GM18505 (cell line): ENCODE results near the gene POLE.

Experiments
- ATAC-seq: cut with Tn5 transposase; IDR thresholded peaks from one replicate; pipeline ENCODE4 v1.9.1; 2021; ENCODE audit not compliant: unreplicated experiment
- POLR2A ChIP-seq: IDR thresholded peaks from 4 replicates; pipeline ENCODE4 v1.6.1; 2011; ENCODE audit warnings: borderline replicate concordance; ENCODE audit not compliant: insufficient read depth, insufficient read length; ENCODE audit errors: extremely low read depth

POLE gene

GRCh38 chr12:132677492-132677891 is 9.7 kb downstream of the POLE start:
- ATAC-seq = no peak
- no peak for TF ChIP-seq POLR2A

GRCh38 chr12:132675757-132676432 is 11.2 kb downstream of the POLE start:
- no peak for TF ChIP-seq POLR2A
- no peak for ATAC-seq

GRCh38 chr12:132674561-132674960 is 12.6 kb downstream of the POLE start:
- no peak for ATAC-seq
- no peak for TF ChIP-seq POLR2A

- ATAC-seq = no peak
- TF ChIP-seq POLR2A = no peak
Observed at GRCh38 chr12:132673288-132674179, 13.6 kb downstream of the POLE start.

GRCh38 chr12:132672678-132673077 is 14.5 kb downstream of the POLE start:
- TF ChIP-seq POLR2A = no peak

GRCh38 chr12:132672116-132672515 is 15.0 kb downstream of the POLE start:
- TF ChIP-seq POLR2A = no peak
- ATAC-seq = no peak

More at GRCh38 chr12:132672678-132673077, 14.5 kb downstream of the POLE start:
- no peak for ATAC-seq

GRCh38 chr12:132669166-132669879 is 17.8 kb downstream of the POLE start:
- ATAC-seq = no peak
- no peak for TF ChIP-seq POLR2A

- ATAC-seq = no peak
- no peak for TF ChIP-seq POLR2A
Observed at GRCh38 chr12:132668191-132669088, 18.7 kb downstream of the POLE start.

GRCh38 chr12:132665794-132666193 is 21.3 kb downstream of the POLE start:
- no peak for TF ChIP-seq POLR2A
- no peak for ATAC-seq

- TF ChIP-seq POLR2A = no peak
- ATAC-seq = no peak
Observed at GRCh38 chr12:132665149-132665491, 22.0 kb downstream of the POLE start.

- no peak for ATAC-seq
- no peak for TF ChIP-seq POLR2A
Observed at GRCh38 chr12:132664206-132665148, 22.7 kb downstream of the POLE start.
